HEK293T (cell line): ENCODE results near the gene POLR2B.

Source experiments
- ARNT ChIP-seq: fragments of 450-650 bp; IDR thresholded peaks from 2 replicates; pipeline ENCODE4 v1.6.1; 2017; ENCODE audit warnings: mild to moderate bottlenecking
- FOXK2 ChIP-seq: fragments of 450-650 bp; IDR thresholded peaks from 2 replicates; pipeline ENCODE4 v1.6.1; 2016; ENCODE audit warnings: mild to moderate bottlenecking
- HDGF ChIP-seq: fragments of 450-650 bp; IDR thresholded peaks from 2 replicates; pipeline ENCODE4 v1.6.1; 2017; ENCODE audit warnings: antibody characterized with exemption, borderline replicate concordance
- L3MBTL2 ChIP-seq: fragments of 450-650 bp; conservative IDR thresholded peaks from 2 replicates; pipeline ENCODE4 v1.6.1; 2016; ENCODE audit warnings: mild to moderate bottlenecking
- SUZ12 ChIP-seq: fragments of 450-650 bp; IDR thresholded peaks from 2 replicates; pipeline ENCODE4 v1.6.1; 2016; ENCODE audit warnings: mild to moderate bottlenecking

DNA sequence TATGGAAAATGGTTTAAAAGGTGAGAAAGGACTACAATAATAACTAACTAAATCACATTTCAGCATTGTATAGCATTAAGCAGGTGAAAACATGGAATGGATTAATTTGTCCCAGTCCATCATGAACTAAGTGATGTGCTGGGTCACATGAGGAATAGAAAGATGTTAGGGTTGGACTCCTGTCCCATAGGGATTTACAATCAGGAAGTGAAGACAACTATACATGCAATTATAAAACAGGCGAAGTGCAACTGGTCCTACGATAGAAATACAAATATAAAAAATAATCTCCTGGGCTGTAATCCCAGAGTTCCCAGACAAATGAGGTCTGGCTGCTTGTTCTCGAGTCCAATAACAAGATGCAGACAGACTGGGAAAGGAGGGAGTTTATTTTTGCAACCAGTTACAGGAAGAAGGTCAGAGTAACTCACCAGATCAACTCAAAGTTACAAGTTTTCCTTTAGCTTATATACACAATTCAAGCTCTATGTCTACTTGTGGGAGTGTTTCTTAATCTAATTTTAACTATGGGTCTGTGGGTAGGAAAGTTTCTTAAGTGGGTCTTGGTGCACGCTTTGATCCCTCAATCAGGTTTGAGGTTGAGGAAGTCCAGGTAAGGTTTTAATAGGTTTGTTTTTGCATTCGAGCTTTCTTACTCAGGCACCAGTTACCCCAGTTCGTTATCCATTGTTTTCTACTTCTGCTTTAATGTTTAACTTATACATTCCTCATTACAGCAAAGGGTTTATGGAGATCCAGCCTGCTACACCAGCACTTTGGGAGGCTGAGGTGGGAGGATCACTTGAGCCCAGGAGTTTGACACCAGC is 81.4 kb downstream of the POLR2B start:
- TF ChIP-seq HDGF (no peak), FOXK2 (no peak), ARNT (no peak), L3MBTL2 (no peak), SUZ12 (no peak)
